HG02870 (cell line): ENCODE results near the gene CACFD1.
"Not testable (repeated sequence)": the region's sequence is repeated elsewhere in the genome, so short reads cannot be mapped to it uniquely, and the experiment has no call there.

Experiments
- ATAC-seq: cut with Tn5 transposase; IDR thresholded peaks from one replicate; pipeline ENCODE4 v1.9.1; 2021; ENCODE audit warnings: mild to moderate bottlenecking, moderate library complexity; ENCODE audit not compliant: unreplicated experiment

CACFD1 gene

DNA sequence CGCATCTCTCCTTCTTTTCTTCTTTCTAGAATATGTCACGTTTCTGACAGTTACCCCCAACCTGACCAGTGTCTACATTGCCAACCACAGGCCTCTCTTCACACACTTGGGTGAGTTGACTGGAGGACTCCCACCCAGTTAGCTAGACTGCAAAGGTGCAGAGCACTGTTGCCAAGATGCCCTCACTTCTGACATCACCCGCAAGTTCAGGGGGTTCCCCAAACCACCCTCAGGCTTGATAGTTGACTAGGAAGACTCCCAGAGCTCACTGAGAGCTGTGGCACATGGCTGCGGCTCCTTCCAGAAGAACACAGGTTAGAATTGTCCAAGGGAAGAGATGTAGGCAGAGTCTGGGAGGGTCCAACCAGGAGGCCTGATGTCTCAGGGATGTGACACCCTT lies 20.4 kb upstream of the CACFD1 start:
- ATAC-seq: no peak

DNA sequence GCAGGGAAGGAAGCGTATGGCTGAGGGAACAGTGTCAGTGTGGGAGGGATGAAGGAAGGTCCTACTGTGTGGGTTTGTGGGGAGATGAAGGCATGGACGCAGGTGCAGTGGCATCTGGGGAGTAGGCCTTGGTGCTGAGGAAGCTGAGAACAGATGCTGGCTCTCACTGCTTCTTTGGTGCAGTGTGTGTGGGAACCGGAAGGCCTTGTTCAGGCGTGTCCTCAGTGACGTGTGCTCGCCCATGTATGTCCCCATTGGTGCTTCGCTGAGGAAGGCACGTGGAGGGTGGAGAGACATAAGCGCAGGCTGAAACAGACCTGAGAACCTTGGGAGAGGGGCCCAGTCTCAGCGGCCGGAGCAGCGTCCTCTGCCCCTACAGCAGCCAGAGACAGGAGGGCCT lies 18.9 kb upstream of the CACFD1 start:
- no peak for ATAC-seq

DNA sequence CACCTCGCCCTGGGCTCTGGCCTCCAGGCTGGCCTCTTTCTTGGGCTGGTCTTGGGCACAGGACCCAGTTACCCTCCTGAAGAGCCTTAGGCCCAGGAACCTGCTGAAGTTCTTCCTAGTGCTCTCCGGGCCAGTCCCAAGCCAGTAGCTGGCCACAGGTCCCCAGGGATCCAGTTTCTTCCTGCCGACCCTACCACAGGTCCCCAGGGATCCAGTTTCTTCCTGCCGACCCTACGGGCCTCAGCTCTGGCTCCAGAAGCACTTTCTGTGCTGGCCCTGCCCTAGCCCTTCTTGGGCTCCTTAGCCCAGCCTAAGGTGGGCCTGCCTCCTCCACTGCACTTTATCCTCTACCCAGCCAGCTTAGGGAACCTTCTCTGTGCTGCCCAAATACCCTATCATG lies 18.2 kb upstream of the CACFD1 start:
- no peak for ATAC-seq

DNA sequence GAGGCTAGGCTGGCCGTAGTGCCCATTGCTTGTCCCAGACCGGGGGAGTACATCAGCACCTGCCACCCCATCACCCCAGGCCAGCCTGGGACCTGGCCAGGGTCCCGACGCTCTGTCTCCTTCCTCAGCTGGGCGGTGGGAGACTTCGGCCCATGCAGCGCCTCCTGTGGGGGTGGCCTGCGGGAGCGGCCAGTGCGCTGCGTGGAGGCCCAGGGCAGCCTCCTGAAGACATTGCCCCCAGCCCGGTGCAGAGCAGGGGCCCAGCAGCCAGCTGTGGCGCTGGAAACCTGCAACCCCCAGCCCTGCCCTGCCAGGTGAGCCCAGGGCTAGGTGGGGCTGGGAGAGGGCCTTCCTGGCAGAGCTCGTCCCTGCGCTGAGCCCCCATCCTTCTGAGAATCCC lies 16.5 kb upstream of the CACFD1 start:
- ATAC-seq: no peak

DNA sequence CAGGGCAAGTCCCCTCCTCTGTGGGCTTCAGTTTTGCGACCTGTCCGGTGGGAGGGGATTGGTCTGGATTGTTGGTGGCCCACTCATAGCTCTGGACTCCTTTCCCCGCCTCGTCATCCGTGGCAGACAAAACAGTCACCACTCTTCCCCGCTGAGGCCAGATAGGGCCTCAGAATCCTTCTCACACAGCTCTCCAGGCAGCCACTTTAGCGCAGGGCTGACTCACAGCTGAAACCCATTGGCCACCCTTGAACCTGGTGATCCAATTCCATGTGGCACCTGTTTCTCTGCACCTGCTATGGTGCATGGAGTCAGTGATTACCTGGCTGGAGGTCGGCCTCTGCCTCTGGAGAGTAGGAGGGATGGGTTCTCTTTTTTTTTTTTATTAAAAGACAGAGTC lies 15.8 kb upstream of the CACFD1 start:
- ATAC-seq: no peak

DNA sequence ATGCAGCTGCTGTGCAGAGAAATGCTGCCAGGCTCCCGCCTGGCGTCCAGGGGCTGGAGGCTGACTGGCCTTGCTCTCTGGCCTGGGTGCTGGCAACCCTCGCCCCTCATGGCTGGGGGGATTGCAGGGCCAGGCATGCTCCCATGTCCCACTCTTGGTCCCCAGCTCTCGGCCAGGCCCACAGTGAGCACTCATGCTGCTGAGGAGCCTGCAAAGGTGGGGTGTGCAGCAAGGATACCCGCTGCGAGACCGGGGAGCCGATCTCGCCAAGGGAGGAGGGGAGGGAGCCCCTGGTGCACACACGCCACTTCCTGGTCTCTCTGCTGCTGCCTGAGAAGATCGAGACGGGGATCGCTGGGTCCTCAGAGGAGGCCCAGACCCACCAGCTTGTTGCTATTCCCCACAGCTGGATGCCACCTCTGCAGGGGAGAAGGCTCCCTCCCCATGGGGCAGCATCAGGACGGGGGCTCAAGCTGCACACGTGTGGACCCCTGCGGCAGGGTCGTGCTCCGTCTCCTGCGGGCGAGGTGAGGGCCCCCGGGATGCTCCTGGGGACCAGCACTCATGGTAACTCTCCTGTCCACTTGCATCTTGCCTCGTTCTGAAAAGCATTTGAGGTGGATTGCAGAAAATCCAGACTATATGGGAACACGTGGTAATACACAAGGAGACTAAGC lies 14.3 kb upstream of the CACFD1 start:
- no peak for ATAC-seq

DNA sequence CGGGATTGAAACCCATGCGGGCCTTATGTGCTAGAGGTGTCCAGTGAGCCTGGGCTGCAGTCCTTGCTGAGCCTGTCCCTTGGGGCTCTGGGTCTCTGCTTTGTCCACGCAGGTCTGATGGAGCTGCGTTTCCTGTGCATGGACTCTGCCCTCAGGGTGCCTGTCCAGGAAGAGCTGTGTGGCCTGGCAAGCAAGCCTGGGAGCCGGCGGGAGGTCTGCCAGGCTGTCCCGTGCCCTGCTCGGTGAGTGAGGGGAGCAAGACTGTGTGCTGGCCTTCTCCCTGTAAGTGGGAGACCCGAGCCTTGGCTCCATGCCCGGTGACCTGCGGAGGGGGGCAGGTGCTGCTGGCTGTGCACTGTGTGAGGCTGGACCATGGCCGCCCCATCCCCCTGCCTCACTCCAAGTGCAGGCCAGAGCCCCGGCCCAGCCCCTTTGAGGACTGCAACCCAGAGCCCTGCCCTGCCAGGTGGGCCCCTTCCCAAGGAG lies 11.2 kb upstream of the CACFD1 start:
- ATAC-seq: no peak

DNA sequence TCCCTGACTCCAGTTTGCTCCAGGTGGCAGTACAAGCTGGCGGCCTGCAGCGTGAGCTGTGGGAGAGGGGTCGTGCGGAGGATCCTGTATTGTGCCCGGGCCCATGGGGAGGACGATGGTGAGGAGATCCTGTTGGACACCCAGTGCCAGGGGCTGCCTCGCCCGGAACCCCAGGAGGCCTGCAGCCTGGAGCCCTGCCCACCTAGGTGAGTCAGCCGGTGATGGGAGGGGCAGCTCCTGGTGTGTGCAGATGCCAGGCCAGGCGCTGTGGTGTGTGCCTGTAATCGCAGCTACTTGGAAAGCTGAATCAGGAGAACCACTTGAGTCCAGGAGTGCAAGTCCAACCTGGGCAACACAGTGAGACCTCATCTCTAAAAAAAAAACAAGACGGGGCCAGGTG lies 10.0 kb upstream of the CACFD1 start:
- ATAC-seq: no peak

DNA sequence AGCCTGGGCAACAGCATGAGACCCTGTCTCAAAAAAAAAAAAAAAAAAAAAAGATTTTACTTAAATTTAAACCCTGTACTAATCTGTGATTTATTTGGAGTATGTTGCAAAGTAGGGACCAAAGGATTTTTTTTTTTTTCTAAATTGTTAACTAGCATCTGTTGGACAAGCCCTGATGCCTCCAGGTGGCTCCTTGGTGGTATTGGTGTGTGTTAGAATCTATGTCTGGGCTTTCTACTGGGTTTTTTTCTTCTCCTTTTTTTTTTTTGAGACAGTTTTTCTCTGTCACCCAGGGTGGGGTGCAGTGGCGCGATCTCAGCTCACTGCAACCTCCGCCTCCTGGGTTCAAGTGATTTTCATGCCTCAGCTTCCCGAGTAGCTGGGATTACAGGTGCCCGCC lies 7.9 kb upstream of the CACFD1 start:
- not testable (repeated sequence) for ATAC-seq

DNA sequence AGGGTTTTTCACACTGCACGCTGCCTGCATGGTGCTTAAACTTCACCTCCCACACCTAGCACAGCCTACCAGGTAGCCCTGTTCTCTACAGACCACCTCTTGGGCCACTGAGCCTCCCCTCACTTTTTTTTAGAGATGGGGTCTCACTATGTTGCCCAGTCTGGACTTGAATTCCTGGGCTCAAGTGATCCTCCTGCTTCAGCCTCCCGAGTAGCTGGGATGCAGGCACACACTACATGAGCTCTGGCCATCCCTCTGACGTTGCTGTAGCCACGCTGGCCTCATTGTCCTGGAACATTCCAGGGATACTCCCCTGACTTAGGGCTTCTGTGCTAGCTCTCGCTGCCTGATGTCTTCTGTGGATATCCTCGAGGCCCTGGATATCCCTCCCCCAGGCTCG lies 7.2 kb upstream of the CACFD1 start:
- no peak for ATAC-seq

DNA sequence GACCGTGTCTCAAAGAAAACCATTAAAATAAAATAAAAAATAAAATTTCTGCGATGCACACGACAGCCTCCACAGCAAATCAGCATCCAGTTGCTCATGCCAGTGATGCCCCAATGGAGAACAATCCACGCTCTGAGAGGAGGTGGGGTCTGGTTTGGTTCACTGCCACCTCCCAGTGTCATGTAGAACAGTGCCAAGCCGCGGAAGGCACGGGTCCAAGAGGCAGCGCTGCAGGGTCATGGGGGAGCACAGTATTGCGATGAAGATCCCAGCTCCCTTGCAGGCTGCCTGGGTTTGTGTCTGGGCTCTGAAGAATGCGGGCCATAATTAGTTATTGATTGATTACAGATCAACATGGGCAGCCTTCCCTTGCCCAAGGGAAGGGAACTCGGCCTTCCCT lies 6.1 kb upstream of the CACFD1 start:
- ATAC-seq: no peak

DNA sequence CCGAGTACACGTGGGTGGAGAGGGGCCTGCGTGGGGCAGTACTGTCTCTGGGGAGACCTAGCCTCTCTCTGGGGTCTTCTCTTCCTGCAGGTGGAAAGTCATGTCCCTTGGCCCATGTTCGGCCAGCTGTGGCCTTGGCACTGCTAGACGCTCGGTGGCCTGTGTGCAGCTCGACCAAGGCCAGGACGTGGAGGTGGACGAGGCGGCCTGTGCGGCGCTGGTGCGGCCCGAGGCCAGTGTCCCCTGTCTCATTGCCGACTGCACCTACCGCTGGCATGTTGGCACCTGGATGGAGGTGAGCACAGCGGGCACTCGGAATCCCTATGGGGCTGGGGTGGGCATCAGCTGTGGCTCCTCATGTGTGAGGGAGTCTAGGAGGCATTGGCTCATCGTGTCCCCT lies 5.5 kb upstream of the CACFD1 start:
- no peak for ATAC-seq

DNA sequence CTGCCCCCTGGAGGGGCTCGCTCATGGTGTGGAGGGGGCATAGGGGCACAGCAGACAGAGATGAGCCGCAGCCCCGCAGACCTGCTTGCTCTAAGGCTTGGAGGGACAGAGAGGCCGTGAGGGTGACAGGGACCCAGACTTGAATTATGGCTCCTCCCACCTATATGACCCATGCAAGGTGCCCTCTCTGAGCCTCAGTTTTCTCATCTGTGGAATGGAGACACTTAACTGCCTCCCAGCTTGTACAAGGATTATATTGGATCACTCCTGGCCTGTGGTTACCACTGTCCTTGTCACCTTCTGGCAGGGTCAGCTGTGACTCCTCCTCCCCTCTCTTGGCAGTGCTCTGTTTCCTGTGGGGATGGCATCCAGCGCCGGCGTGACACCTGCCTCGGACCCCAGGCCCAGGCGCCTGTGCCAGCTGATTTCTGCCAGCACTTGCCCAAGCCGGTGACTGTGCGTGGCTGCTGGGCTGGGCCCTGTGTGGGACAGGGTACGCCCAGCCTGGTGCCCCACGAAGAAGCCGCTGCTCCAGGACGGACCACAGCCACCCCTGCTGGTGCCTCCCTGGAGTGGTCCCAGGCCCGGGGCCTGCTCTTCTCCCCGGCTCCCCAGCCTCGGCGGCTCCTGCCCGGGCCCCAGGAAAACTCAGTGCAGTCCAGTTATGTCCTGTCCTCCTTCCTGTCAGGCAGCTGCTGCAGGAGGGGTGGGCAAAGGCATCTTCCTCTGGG lies 4.7 kb upstream of the CACFD1 start:
- ATAC-seq: no peak

DNA sequence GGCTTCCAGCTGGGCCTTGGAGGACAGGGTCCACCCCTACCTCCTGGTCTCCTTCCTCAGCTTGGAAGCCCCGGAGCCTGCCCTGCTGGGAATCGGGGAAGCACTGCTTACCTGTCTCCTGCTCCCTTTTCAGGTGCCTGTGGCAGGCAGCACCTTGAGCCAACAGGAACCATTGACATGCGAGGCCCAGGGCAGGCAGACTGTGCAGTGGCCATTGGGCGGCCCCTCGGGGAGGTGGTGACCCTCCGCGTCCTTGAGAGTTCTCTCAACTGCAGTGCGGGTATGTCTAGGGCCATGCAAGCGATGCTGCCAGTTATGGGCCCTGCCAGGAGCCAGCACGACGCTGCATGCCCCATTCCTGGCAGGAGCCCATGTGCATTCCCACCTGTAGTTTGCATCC lies 3.8 kb upstream of the CACFD1 start:
- ATAC-seq: no peak

DNA sequence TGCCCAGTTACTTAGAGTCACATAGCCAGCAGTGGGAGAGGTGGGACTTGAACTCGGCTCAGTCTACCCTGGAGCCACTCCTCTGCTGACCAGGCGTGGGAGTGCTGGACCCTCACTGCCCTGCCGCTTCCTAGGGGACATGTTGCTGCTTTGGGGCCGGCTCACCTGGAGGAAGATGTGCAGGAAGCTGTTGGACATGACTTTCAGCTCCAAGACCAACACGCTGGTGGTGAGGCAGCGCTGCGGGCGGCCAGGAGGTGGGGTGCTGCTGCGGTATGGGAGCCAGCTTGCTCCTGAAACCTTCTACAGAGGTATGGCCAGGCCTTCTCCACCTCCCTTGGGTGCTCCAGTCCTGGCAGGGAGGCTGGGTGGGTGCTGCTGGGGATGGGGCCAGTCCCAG lies 3.4 kb upstream of the CACFD1 start:
- no peak for ATAC-seq

DNA sequence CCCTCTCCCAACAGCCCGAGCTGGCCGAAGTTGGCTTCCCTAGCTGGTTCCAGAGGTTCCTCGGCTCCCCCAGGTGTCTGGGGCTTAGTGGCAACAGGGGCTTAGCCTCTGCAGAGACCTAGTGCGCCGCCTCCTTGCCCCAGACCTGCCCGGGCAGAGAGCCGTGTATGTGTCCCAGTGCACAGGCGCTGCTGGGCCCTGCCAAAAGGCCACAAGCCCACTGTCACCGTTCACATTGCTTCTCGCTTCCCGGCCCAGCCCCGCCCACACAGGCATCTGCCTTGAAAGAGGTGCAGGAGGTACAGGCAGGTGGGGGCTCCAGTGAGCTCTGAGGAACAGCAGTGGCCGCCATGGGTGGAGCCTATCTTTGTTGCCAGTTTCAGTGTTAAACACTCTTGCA lies 2.5 kb upstream of the CACFD1 start:
- no peak for ATAC-seq

DNA sequence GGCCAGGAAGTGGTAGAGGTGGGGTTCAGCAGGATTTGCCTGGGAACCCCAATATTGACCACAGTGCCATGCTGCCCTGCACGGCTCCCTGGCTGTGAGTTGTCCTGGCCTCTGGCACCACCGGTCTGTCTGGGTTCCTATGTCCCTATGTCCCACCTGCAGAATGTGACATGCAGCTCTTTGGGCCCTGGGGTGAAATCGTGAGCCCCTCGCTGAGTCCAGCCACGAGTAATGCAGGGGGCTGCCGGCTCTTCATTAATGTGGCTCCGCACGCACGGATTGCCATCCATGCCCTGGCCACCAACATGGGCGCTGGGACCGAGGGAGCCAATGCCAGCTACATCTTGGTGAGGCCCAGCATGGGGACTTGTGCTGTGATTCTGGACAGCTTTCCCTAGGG lies 2.0 kb upstream of the CACFD1 start:
- ATAC-seq: no peak

DNA sequence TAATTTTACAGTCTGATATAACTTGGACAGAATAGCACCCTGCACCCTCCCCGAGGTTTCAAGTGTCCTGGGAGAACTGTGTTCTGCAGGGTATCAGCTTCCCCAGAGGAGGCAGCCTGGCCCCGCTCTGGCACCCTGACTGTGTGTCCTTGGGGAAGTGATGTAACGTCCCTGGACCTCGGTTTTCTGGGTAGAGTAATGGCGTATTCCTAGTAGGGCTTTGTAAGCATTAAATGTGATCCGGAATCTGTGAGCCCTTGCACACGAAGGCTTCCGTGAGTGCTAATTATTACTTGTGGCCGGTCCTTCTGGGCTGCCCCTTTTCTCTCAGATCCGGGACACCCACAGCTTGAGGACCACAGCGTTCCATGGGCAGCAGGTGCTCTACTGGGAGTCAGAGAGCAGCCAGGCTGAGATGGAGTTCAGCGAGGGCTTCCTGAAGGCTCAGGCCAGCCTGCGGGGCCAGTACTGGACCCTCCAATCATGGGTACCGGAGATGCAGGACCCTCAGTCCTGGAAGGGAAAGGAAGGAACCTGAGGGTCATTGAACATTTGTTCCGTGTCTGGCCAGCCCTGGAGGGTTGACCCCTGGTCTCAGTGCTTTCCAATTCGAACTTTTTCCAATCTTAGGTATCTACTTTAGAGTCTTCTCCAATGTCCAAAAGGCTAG lies 1.0 kb upstream of the CACFD1 start:
- no peak for ATAC-seq

DNA sequence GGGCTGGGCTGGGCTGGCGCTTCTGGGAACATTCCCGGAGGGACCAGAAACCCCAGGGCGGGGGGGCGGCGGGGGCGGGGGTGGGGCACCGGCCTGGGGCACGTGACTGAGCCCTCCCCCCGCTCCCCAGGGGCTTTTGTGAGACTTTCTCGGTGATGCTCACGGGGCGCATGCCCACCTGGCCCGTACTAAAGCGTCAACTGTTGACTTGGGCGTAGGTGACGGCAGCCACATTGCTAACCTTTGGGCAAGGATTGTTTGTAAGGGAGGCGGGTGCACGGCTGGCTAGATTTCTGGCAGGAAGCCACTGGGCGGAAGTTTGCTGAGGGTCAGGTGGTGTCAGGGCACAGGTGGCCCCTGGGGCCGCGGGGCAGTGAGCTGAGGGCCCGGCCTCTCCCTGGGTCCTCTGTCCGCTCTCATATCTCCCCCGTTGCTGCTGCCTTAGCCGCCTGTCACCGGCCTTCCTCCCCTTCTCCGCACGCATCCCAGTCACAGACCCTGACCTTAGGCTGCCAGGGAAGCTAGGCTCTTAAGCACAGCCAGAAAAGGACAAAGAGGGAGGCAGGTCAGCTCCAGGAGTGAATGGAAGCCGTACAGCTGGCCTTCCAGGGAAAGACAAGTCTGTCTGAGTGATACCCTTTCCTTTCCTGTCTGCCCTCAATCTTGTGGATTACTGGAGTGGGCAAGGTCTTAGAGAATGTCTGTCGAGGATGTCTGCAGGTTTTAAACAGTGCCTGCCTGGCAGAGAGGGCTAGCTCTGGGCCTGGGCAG lies 812 bp downstream of the CACFD1 start:
- ATAC-seq: no peak

DNA sequence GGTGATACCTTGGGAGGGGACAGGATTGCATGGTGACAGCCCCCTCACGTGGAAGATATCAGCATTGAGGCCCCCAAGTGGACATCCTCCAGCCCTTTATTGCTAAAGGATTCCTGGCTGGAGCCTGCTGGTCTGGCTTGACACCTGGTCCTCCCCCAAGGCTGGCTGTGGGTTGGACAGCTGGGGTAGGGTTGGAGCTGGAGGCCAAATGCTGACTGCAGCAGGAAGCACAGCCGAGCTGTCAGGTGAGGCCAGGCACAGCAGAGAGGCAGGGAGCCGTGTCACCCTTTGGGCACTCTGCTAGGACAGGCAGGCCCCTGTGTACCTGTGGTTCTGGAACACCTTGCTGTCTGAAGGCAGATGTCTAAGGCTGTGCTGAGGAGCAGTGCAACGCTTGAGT lies 2.2 kb downstream of the CACFD1 start:
- no peak for ATAC-seq

DNA sequence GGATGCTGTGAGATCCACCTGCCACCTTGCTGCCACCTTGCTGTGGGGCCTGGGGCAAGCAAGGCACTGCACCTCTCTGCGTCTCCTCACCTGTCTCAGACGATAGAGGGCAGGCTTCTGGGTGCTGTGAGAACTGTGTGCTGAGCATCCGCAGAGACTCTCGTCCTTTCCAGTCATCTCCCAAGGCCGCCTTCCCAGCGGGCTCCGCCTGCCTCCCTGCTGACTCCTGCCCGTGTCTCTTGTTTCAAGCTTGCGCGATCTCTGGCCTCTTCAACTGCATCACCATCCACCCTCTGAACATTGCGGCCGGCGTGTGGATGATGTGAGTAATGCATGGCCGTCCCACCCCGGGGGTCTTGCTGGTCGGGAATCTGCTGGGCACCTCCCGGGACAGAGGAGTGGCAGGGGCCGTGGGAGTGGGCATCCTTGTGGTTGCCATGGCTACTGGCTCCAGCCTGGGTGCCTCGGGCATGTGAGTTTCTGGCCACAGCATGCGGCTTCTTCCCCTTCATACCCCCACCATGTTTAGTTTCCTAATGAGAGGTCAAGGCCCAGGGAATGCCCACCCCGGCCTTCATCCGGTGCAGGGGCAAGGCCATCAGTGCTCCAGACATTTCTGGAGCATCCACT lies 3.6 kb downstream of the CACFD1 start:
- no peak for ATAC-seq
